H9 (cell line): ENCODE results near the gene HTRA3. TPM values are rescaled to one million over a fixed set of nuclear protein-coding genes. Genes with fewer than 3 reads are reported as not detected.

ENCODE experiments used
- DNase-seq: peaks from one replicate; pipeline ENCODE4 v3.0.0-alpha.2; 2017
- H2AFZ ChIP-seq: one replicate; pipeline ENCODE4 v1.6.1; 2013; ENCODE audit warnings: mild to moderate bottlenecking, low read length, control low read depth, moderate library complexity
- H2AK5ac ChIP-seq: 2 replicates; pipeline ENCODE4 v1.6.1; 2013; ENCODE audit warnings: low read length, control low read depth, mixed read lengths; ENCODE audit not compliant: insufficient read length
- H2BK120ac ChIP-seq: one replicate; pipeline ENCODE4 v1.6.1; 2013; ENCODE audit warnings: low read depth, mild to moderate bottlenecking, low read length, control low read depth, inconsistent platforms; ENCODE audit not compliant: poor library complexity, severe bottlenecking
- H2BK12ac ChIP-seq: 2 replicates; pipeline ENCODE4 v1.6.1; 2013; ENCODE audit warnings: low read length, control low read depth, mixed read lengths, low read depth; ENCODE audit not compliant: insufficient read length
- H2BK15ac ChIP-seq: 2 replicates; pipeline ENCODE4 v1.6.1; 2013; ENCODE audit warnings: low read depth, low read length, control low read depth
- H2BK20ac ChIP-seq: one replicate; pipeline ENCODE4 v1.6.1; 2013; ENCODE audit warnings: low read depth, mild to moderate bottlenecking, low read length, control low read depth, inconsistent platforms; ENCODE audit not compliant: poor library complexity, severe bottlenecking
- H2BK5ac ChIP-seq: 2 replicates; pipeline ENCODE4 v1.6.1; 2013; ENCODE audit warnings: low read length, control low read depth, mixed read lengths; ENCODE audit not compliant: insufficient read length
- H3K14ac ChIP-seq: 2 replicates; pipeline ENCODE4 v1.6.1; 2013; ENCODE audit warnings: low read length, control low read depth; ENCODE audit not compliant: insufficient read depth
- H3K18ac ChIP-seq: 2 replicates; pipeline ENCODE4 v1.6.1; 2013; ENCODE audit warnings: low read depth, mild to moderate bottlenecking, mixed read lengths, low read length, control low read depth; ENCODE audit not compliant: insufficient read length
- H3K23ac ChIP-seq: 2 replicates; pipeline ENCODE4 v1.6.1; 2013; ENCODE audit warnings: low read length, control low read depth, mixed read lengths, low read depth; ENCODE audit not compliant: insufficient read length
- H3K23me2 ChIP-seq: 2 replicates; pipeline ENCODE4 v1.6.1; 2013; ENCODE audit warnings: low read depth, mild to moderate bottlenecking, mixed read lengths, low read length, control low read depth; ENCODE audit not compliant: insufficient read length, poor library complexity, severe bottlenecking
- H3K27ac ChIP-seq: 2 replicates; pipeline ENCODE4 v1.5.1; 2013; ENCODE audit warnings: low read length, control low read depth, mixed read lengths, low read depth; ENCODE audit not compliant: insufficient read length
- H3K27me3 ChIP-seq: 2 replicates; pipeline ENCODE4 v1.6.1; 2013; ENCODE audit warnings: low read length, control low read depth, inconsistent platforms; ENCODE audit not compliant: insufficient read depth
- H3K4ac ChIP-seq: 2 replicates; pipeline ENCODE4 v1.6.1; 2013; ENCODE audit warnings: low read depth, mild to moderate bottlenecking, control low read depth, inconsistent platforms, low read length, moderate library complexity
- H3K4me1 ChIP-seq: 2 replicates; pipeline ENCODE4 v1.6.1; 2013; ENCODE audit warnings: low read length, control low read depth, inconsistent platforms; ENCODE audit not compliant: insufficient read depth
- H3K4me2 ChIP-seq: 2 replicates; pipeline ENCODE4 v1.6.1; 2013; ENCODE audit warnings: low read length, control low read depth, mixed read lengths; ENCODE audit not compliant: insufficient read length, insufficient read depth
- H3K56ac ChIP-seq: 2 replicates; pipeline ENCODE4 v1.6.1; 2013; ENCODE audit warnings: low read depth, mild to moderate bottlenecking, mixed read lengths, low read length, control low read depth; ENCODE audit not compliant: insufficient read length
- H3K79me1 ChIP-seq: 2 replicates; pipeline ENCODE4 v1.6.1; 2013; ENCODE audit warnings: low read depth, mild to moderate bottlenecking, moderate library complexity, low read length, control low read depth, inconsistent platforms; ENCODE audit not compliant: insufficient read depth, poor library complexity, severe bottlenecking
- H3K79me2 ChIP-seq: 2 replicates; pipeline ENCODE4 v1.6.1; 2013; ENCODE audit warnings: low read length, control low read depth, inconsistent platforms; ENCODE audit not compliant: insufficient read depth
- H3K9ac ChIP-seq: 2 replicates; pipeline ENCODE4 v1.6.1; 2013; ENCODE audit warnings: low read length, control low read depth, mixed read lengths; ENCODE audit not compliant: insufficient read length; ENCODE audit errors: extremely low read depth
- H3K9me3 ChIP-seq: one replicate; pipeline ENCODE4 v1.6.1; 2013; ENCODE audit warnings: low read depth, low read length, inconsistent platforms; ENCODE audit not compliant: control insufficient read depth
- H3T11ph ChIP-seq: one replicate; pipeline ENCODE4 v1.6.1; 2013; ENCODE audit warnings: mild to moderate bottlenecking, low read length, control low read depth, inconsistent platforms
- H4K20me1 ChIP-seq: one replicate; pipeline ENCODE4 v1.6.1; 2013; ENCODE audit not compliant: control insufficient read depth, insufficient read length, insufficient read depth
- H4K5ac ChIP-seq: 2 replicates; pipeline ENCODE4 v1.6.1; 2013; ENCODE audit warnings: low read depth, mild to moderate bottlenecking, mixed read lengths, low read length, control low read depth; ENCODE audit not compliant: insufficient read length
- H4K8ac ChIP-seq: replicated peaks from 2 replicates; pipeline ENCODE4 v1.6.1; 2013; ENCODE audit warnings: low read length, control low read depth, mixed read lengths, low read depth; ENCODE audit not compliant: insufficient read length
- H4K91ac ChIP-seq: 2 replicates; pipeline ENCODE4 v1.6.1; 2013; ENCODE audit warnings: low read depth, mild to moderate bottlenecking, moderate library complexity, mixed read lengths, low read length, control low read depth; ENCODE audit not compliant: insufficient read length
- H3K27ac Mint-ChIP-seq, 3 experiments: 2 replicates in 2 of 3; 3 replicates in 1 of 3; pipeline ENCODE4 v1.8.0; 2020 to 2021; ENCODE audit warnings: mixed read lengths in 3 of 3, mild to moderate bottlenecking in 1 of 3, moderate library complexity in 1 of 3
- H3K27me3 Mint-ChIP-seq: 2 replicates; pipeline ENCODE4 v1.8.0; 2021; ENCODE audit warnings: low read depth, mild to moderate bottlenecking, moderate library complexity, mixed read lengths
- H3K36me3 Mint-ChIP-seq, 3 experiments: 2 replicates in 2 of 3; 3 replicates in 1 of 3; pipeline ENCODE4 v1.8.0; 2020 to 2021; ENCODE audit warnings: low read depth in 3 of 3, mixed read lengths in 3 of 3; ENCODE audit not compliant: insufficient read depth in 1 of 3
- H3K4me1 Mint-ChIP-seq, 2 experiments: 2 replicates each; pipeline ENCODE4 v1.8.0; 2020; ENCODE audit warnings: mixed read lengths in 2 of 2
- H3K4me3 Mint-ChIP-seq, 2 experiments: 2 replicates in 1 of 2; 3 replicates in 1 of 2; pipeline ENCODE4 v1.8.0; 2020 to 2021; ENCODE audit warnings: mild to moderate bottlenecking in 2 of 2, mixed read lengths in 2 of 2, moderate library complexity in 1 of 2
- H3K9me3 Mint-ChIP-seq, 2 experiments: 2 replicates in 1 of 2; 3 replicates in 1 of 2; pipeline ENCODE4 v1.8.0; 2020; ENCODE audit warnings: mild to moderate bottlenecking in 2 of 2, mixed read lengths in 2 of 2, moderate library complexity in 1 of 2
- WGBS: extraction: QIAGEN DNeasy Blood & Tissue Kit; methylation state at CpG from one replicate; pipeline ENCODE4 v1.1.7; 2013; ENCODE audit warnings: missing lambda C conversion rate, low lambda C conversion rate, mixed read lengths; ENCODE audit not compliant: insufficient read length; ENCODE audit errors: extremely low coverage; 5-methylcytosine and 5-hydroxymethylcytosine counted together
- total RNA-seq: library from RNA; stranded (reverse); gene quantifications from 2 replicates; pipeline ENCODE4 v1.2.1, GENCODE V29; 2021
- TF ChIP-seq, protein P1 (sequence below): fragments of 200-600 bp; sonication (generic); conservative IDR thresholded peaks from 3 replicates; pipeline ENCODE4 v1.8.0; 2021; ENCODE audit warnings: antibody characterized with exemption, mild to moderate bottlenecking

The HTRA3 gene
- total RNA-seq, 1 experiment from 2014 or later, result 3.0 TPM

DNA sequence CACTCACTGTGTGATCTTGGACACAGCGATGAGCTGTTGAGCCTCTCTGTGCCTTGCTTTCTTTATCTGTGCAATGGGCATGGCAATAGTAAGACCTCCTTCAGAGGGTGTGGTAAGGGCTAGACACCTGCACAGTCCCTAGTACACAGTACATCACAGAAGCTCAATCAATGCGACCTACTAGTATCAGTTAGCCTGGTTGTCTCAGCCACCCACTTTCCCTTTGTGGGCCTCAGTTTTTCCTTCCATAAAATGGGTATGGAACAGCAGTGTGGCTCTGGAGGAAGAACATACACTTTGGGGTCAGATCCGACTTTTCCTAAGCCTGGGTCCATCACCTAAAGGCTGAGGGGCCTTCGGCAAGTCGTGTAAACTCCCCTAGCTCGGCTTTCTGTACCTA, 3.5 kb upstream of the HTRA3 start:
- no peak overlapping the region for H3K56ac ChIP-seq

More for the DNA sequence above, 3.5 kb upstream of the HTRA3 start:
- no peak overlapping the region for H3K23ac ChIP-seq
- H4K5ac ChIP-seq, result no peak overlapping the region
- H3K27me3 ChIP-seq, result peaks cover 9% of the 10 kb centered on the region; the same call in 1 of the 2 replicates
- H2AK5ac ChIP-seq, result no peak overlapping the region
- H2BK20ac ChIP-seq, result no peak overlapping the region
- H3K18ac ChIP-seq, result no peak overlapping the region
- Mint-ChIP-seq H3K27me3 (peaks cover 25% of the 10 kb centered on the region), H3K4me1 (peaks cover 0 to 17% of the 10 kb centered on the region in 2 experiments; a peak in 2 of 4 replicates), H3K27ac (no peak overlapping the region; a peak in 1 of 7 replicates), H3K36me3 (no peaks in the 10 kb centered on the region), H3K9me3 (no peaks in the 10 kb centered on the region; a peak in 1 of 5 replicates), H3K4me3 (no peak overlapping the region)
- no peak overlapping the region for H2BK12ac ChIP-seq
- H4K20me1 ChIP-seq, result no peaks in the 10 kb centered on the region
- no peak overlapping the region for H4K8ac ChIP-seq
- H3K14ac ChIP-seq, result no peak overlapping the region
- no CpG with 5 or more reads among the region's 6 CpGs for WGBS
- no peak overlapping the region for H4K91ac ChIP-seq
- no peaks in the 10 kb centered on the region for H3K4me1 ChIP-seq
- H2BK15ac ChIP-seq, result no peak overlapping the region
- peaks cover 4% of the 10 kb centered on the region for H3K23me2 ChIP-seq
- no peaks in the 10 kb centered on the region for H3K79me2 ChIP-seq
- H3K4ac ChIP-seq, result no peak overlapping the region
- H2BK5ac ChIP-seq, result no peak overlapping the region
- no peak overlapping the region for H3T11ph ChIP-seq
- DNase-seq, result no peak
- H3K9ac ChIP-seq, result no peak overlapping the region
- H3K27ac ChIP-seq, result no peak overlapping the region
- TF ChIP-seq, protein P1, sequence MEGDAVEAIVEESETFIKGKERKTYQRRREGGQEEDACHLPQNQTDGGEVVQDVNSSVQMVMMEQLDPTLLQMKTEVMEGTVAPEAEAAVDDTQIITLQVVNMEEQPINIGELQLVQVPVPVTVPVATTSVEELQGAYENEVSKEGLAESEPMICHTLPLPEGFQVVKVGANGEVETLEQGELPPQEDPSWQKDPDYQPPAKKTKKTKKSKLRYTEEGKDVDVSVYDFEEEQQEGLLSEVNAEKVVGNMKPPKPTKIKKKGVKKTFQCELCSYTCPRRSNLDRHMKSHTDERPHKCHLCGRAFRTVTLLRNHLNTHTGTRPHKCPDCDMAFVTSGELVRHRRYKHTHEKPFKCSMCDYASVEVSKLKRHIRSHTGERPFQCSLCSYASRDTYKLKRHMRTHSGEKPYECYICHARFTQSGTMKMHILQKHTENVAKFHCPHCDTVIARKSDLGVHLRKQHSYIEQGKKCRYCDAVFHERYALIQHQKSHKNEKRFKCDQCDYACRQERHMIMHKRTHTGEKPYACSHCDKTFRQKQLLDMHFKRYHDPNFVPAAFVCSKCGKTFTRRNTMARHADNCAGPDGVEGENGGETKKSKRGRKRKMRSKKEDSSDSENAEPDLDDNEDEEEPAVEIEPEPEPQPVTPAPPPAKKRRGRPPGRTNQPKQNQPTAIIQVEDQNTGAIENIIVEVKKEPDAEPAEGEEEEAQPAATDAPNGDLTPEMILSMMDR, result no peak
- H2BK120ac ChIP-seq, result no peak overlapping the region
- H3K9me3 ChIP-seq, result no peaks in the 10 kb centered on the region
- H3K4me2 ChIP-seq, result no peak overlapping the region
- H3K79me1 ChIP-seq, result no peaks in the 10 kb centered on the region
- no peak overlapping the region for H2AFZ ChIP-seq
